Activated gamma-delta T cell treated with Interleukin-2 at 50 U/mL for 16 hours (primary cell): ENCODE measurements around the gene NUCKS1.

ENCODE experiments used
- DNase-seq: peaks from one replicate; pipeline ENCODE4 v3.0.0-alpha.2; 2020

NUCKS1 gene

GRCh38 chr1:205769641-205770365, 19.8 kb upstream of the NUCKS1 start:
- DNase-seq: no peak

GRCh38 chr1:205767248-205767647, 17.3 kb upstream of the NUCKS1 start:
- no peak for DNase-seq

- DNase-seq: no peak
Observed at GRCh38 chr1:205766570-205766969, 16.6 kb upstream of the NUCKS1 start.

GRCh38 chr1:205766038-205766437, 16.1 kb upstream of the NUCKS1 start:
- DNase-seq: no peak

GRCh38 chr1:205764578-205764977, 14.6 kb upstream of the NUCKS1 start:
- no peak for DNase-seq

GRCh38 chr1:205763980-205764379, 14.0 kb upstream of the NUCKS1 start:
- DNase-seq: no peak

GRCh38 chr1:205760606-205761005, 10.6 kb upstream of the NUCKS1 start:
- DNase-seq: no peak

GRCh38 chr1:205756552-205756951, 6.6 kb upstream of the NUCKS1 start:
- DNase-seq: no peak

- no peak for DNase-seq
Observed at GRCh38 chr1:205754857-205755256, 4.9 kb upstream of the NUCKS1 start.

- no peak for DNase-seq
Observed at GRCh38 chr1:205751036-205751651, 1.2 kb upstream of the NUCKS1 start.

- peak; percentile 96 for DNase-seq
Observed at GRCh38 chr1:205749234-205750137, 496 bp downstream of the NUCKS1 start.

GRCh38 chr1:205748403-205749233, 1.4 kb downstream of the NUCKS1 start:
- DNase-seq: no peak

- no peak for DNase-seq
Observed at GRCh38 chr1:205746757-205747412, 3.1 kb downstream of the NUCKS1 start.

GRCh38 chr1:205744403-205744802, 5.6 kb downstream of the NUCKS1 start:
- DNase-seq: no peak

- DNase-seq: no peak
Observed at GRCh38 chr1:205743977-205744376, 6.0 kb downstream of the NUCKS1 start.

- DNase-seq: no peak
Observed at GRCh38 chr1:205741681-205742080, 8.3 kb downstream of the NUCKS1 start.

- no peak for DNase-seq
Observed at GRCh38 chr1:205739348-205740160, 10.4 kb downstream of the NUCKS1 start.

GRCh38 chr1:205735218-205735617, 14.8 kb downstream of the NUCKS1 start:
- DNase-seq: no peak

- no peak for DNase-seq
Observed at GRCh38 chr1:205733438-205734175, 16.4 kb downstream of the NUCKS1 start.

GRCh38 chr1:205729945-205730610, 19.9 kb downstream of the NUCKS1 start:
- DNase-seq: no peak
